Measurements from ENCODE around the gene EXOC6B.

Gene EXOC6B

DNA sequence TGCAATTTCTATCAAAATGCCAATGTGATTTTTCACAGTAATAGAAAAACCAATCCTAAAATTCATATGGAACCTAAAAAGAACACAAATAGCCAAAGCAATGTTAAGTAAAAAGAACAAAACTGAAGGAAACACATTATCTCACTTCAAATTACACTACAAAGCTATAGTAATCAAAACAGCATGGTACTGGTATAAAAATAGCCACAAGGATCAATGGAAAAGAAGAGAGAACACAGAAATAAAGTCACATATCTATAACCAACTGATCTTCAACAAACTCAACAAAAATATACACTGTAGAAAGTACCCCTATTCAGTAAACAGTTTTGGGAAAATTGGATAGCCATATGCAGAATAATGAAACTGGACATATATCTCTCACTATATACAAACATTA, 426.0 kb downstream of the EXOC6B start:
- H4K20me1 ChIP-seq (ENCODE audit: insufficient read depth, low read length), result no peaks in the 10 kb centered on the region
- H3K4me3 ChIP-seq (ENCODE audit: low read depth in 1 of 2, low read length in 2 of 2), result no peak overlapping the region
- no peak overlapping the region for H3K27ac ChIP-seq (ENCODE audit: low read length)
- H2AFZ ChIP-seq (ENCODE audit: low read depth, low read length), result no peak overlapping the region
- no peaks in the 10 kb centered on the region for H3K36me3 ChIP-seq (ENCODE audit: insufficient read depth, low read length)
- no peaks in the 10 kb centered on the region for H3K27me3 ChIP-seq (ENCODE audit: insufficient read depth, low read length, poor library complexity)
- H3K9ac ChIP-seq (ENCODE audit: low read depth, low read length), result no peak overlapping the region
- H3K4me2 ChIP-seq (ENCODE audit: insufficient read depth, low read length), result no peak overlapping the region
- peaks cover 6% of the 10 kb centered on the region for H3K9me3 ChIP-seq (ENCODE audit: insufficient read depth, low read length, severe bottlenecking)
- TF ChIP-seq EZH2 (IDR thresholded peaks at IDR 0.05; ENCODE audit: borderline replicate concordance, low read depth, low read length, severe bottlenecking), result no peak
- TF ChIP-seq, protein P1, sequence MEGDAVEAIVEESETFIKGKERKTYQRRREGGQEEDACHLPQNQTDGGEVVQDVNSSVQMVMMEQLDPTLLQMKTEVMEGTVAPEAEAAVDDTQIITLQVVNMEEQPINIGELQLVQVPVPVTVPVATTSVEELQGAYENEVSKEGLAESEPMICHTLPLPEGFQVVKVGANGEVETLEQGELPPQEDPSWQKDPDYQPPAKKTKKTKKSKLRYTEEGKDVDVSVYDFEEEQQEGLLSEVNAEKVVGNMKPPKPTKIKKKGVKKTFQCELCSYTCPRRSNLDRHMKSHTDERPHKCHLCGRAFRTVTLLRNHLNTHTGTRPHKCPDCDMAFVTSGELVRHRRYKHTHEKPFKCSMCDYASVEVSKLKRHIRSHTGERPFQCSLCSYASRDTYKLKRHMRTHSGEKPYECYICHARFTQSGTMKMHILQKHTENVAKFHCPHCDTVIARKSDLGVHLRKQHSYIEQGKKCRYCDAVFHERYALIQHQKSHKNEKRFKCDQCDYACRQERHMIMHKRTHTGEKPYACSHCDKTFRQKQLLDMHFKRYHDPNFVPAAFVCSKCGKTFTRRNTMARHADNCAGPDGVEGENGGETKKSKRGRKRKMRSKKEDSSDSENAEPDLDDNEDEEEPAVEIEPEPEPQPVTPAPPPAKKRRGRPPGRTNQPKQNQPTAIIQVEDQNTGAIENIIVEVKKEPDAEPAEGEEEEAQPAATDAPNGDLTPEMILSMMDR (IDR thresholded peaks at IDR 0.05; ENCODE audit: borderline replicate concordance, extremely low read depth, low read length, poor library complexity, severe bottlenecking), result no peak
- no peaks in the 10 kb centered on the region for H3K4me1 ChIP-seq (ENCODE audit: insufficient read depth, low read length)
- no peaks in the 10 kb centered on the region for H3K79me2 ChIP-seq (ENCODE audit: insufficient read depth, low read length)
- no peak for ATAC-seq (ENCODE audit: insufficient read depth, low read depth)
- DNase-seq, result no peak

DNA sequence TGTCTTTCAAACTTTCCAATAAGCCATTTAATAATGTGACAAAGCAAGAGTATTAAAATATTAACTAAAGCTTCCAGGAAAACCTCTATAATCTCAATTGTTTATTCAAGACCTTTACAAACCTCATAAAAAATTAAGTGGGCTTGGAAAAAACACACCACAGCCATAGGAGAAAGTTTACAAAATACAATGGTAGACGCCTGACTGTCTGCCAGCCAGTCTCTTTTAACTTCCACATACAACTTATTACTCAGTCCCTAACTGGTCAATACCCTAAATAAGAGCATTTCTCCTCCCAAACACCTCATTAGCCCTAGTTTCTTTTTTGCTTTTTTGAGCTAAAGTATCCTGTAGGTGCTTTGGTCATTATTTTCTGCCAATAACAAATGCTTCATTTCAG, 430.7 kb downstream of the EXOC6B start:
- Histone ChIP-seq H3K36me3 (ENCODE audit: insufficient read depth, low read length) (no peaks in the 10 kb centered on the region), H3K4me3 (ENCODE audit: low read depth in 1 of 2, low read length in 2 of 2) (no peak overlapping the region), H3K9me3 (ENCODE audit: insufficient read depth, low read length, severe bottlenecking) (peaks cover 6% of the 10 kb centered on the region), H4K20me1 (ENCODE audit: insufficient read depth, low read length) (no peaks in the 10 kb centered on the region), H3K27ac (ENCODE audit: low read length) (no peak overlapping the region), H3K27me3 (ENCODE audit: insufficient read depth, low read length, poor library complexity) (no peaks in the 10 kb centered on the region), H3K79me2 (ENCODE audit: insufficient read depth, low read length) (no peaks in the 10 kb centered on the region), H3K4me2 (ENCODE audit: insufficient read depth, low read length) (no peak overlapping the region), H3K4me1 (ENCODE audit: insufficient read depth, low read length) (no peaks in the 10 kb centered on the region), H3K9ac (ENCODE audit: low read depth, low read length) (no peak overlapping the region), H2AFZ (ENCODE audit: low read depth, low read length) (no peak overlapping the region)
- TF ChIP-seq, protein P1 (IDR thresholded peaks at IDR 0.05; ENCODE audit: borderline replicate concordance, extremely low read depth, low read length, poor library complexity, severe bottlenecking), result no peak
- TF ChIP-seq EZH2 (IDR thresholded peaks at IDR 0.05; ENCODE audit: borderline replicate concordance, low read depth, low read length, severe bottlenecking), result no peak
- no peak for DNase-seq
- ATAC-seq (ENCODE audit: insufficient read depth, low read depth), result no peak

DNA sequence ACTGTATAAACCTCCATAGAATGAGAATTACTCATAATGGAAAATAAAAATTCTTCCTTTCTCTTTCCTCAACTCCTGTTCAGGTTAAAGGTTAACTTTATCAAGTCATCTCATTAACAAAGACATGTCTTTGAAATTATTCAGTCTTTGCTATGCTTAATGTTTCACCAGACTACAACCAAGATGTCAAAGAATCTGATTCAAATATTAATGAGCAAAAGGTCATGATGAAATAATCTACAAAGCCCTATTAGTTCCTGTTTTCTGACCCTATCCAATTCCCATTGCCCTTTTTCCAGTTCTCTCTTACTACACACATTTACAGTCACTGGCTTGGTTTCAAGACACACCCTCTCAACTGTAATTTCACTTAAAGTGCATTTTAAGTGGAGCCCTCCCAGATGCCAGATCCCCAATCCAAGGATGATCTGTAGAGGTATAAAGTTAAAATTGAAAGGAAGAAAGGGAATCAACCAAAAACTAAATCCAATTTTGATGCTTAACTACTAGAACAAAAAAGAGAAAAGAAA, 431.2 kb downstream of the EXOC6B start:
- Histone ChIP-seq H3K36me3 (ENCODE audit: insufficient read depth, low read length) (no peaks in the 10 kb centered on the region), H3K9ac (ENCODE audit: low read depth, low read length) (no peak overlapping the region), H3K4me2 (ENCODE audit: insufficient read depth, low read length) (no peak overlapping the region), H3K4me3 (ENCODE audit: low read depth in 1 of 2, low read length in 2 of 2) (no peak overlapping the region), H3K27me3 (ENCODE audit: insufficient read depth, low read length, poor library complexity) (no peaks in the 10 kb centered on the region), H4K20me1 (ENCODE audit: insufficient read depth, low read length) (no peaks in the 10 kb centered on the region), H3K4me1 (ENCODE audit: insufficient read depth, low read length) (no peaks in the 10 kb centered on the region), H3K27ac (ENCODE audit: low read length) (no peak overlapping the region), H2AFZ (ENCODE audit: low read depth, low read length) (no peak overlapping the region), H3K79me2 (ENCODE audit: insufficient read depth, low read length) (no peaks in the 10 kb centered on the region), H3K9me3 (ENCODE audit: insufficient read depth, low read length, severe bottlenecking) (peaks cover 3% of the 10 kb centered on the region)
- no peak for TF ChIP-seq EZH2 (IDR thresholded peaks at IDR 0.05; ENCODE audit: borderline replicate concordance, low read depth, low read length, severe bottlenecking)
- TF ChIP-seq, protein P1 (IDR thresholded peaks at IDR 0.05; ENCODE audit: borderline replicate concordance, extremely low read depth, low read length, poor library complexity, severe bottlenecking), result no peak
- ATAC-seq (ENCODE audit: insufficient read depth, low read depth) (no peak), DNase-seq (no peak)

DNA sequence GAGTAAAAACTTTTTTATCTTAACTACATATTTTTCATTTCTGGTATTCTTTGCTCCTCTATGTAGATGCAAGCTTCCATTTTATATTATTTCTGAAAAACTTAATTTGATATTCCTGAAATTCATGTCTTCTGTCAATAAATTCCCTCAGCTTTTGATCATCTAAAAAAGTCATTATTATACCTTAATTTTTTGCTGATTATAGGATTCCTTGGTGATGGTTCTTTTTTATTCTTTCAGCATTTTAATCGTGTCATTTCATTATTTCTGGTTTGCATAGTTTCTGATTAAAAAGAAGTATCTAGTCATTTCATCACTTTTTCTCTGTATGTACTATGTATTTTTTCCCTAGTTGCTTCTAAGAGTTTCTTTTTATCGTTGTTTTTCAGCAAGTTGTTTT, 436.4 kb downstream of the EXOC6B start:
- no peak overlapping the region for H3K4me2 ChIP-seq (ENCODE audit: insufficient read depth, low read length)
- no peak overlapping the region for H2AFZ ChIP-seq (ENCODE audit: low read depth, low read length)
- H3K9ac ChIP-seq (ENCODE audit: low read depth, low read length), result no peak overlapping the region
- ATAC-seq (ENCODE audit: insufficient read depth, low read depth) (no peak), DNase-seq (no peak)
- no peaks in the 10 kb centered on the region for H3K79me2 ChIP-seq (ENCODE audit: insufficient read depth, low read length)
- H3K4me3 ChIP-seq (ENCODE audit: low read depth in 1 of 2, low read length in 2 of 2), result no peak overlapping the region
- no peaks in the 10 kb centered on the region for H3K36me3 ChIP-seq (ENCODE audit: insufficient read depth, low read length)
- no peak overlapping the region for H3K27ac ChIP-seq (ENCODE audit: low read length)
- TF ChIP-seq EZH2 (IDR thresholded peaks at IDR 0.05; ENCODE audit: borderline replicate concordance, low read depth, low read length, severe bottlenecking), result no peak
- H4K20me1 ChIP-seq (ENCODE audit: insufficient read depth, low read length), result no peaks in the 10 kb centered on the region
- H3K4me1 ChIP-seq (ENCODE audit: insufficient read depth, low read length), result no peaks in the 10 kb centered on the region
- H3K27me3 ChIP-seq (ENCODE audit: insufficient read depth, low read length, poor library complexity), result no peaks in the 10 kb centered on the region
- H3K9me3 ChIP-seq (ENCODE audit: insufficient read depth, low read length, severe bottlenecking), result peaks cover 8% of the 10 kb centered on the region
